ENCODE results near the gene LRRC41. TPM values are rescaled to one million over a fixed set of nuclear protein-coding genes. Genes with fewer than 3 reads are reported as not detected.
"Not testable (repeated sequence)": the region's sequence is repeated elsewhere in the genome, so short reads cannot be mapped to it uniquely, and the experiment has no call there.

Gene LRRC41
- total and polyA plus RNA-seq, 2 of the 13 experiments (the other 11 are each of a cell fraction or from before 2014, with no cell fraction given): 48.1 to 53.6 TPM

DNA sequence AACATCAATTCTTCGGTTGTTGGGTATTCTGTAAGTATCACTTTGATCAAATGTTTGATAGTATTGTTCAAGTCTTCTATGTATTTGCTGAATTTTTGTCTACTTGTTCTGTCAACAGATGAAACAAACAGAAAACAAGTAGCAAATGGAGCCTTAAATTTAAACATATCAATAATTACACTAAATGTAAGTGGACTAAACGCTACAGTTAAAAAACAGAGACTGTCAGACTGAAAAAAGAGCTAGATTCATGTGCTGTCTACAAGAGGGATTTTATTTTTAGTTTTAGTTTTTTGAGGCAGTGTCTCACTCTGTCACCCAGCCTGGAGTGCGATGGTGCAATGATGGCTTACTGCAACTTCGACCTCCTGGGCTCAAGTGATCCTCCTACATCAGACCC is 66.5 kb downstream of the LRRC41 start (continued):
- TF ChIP-seq, protein P1, sequence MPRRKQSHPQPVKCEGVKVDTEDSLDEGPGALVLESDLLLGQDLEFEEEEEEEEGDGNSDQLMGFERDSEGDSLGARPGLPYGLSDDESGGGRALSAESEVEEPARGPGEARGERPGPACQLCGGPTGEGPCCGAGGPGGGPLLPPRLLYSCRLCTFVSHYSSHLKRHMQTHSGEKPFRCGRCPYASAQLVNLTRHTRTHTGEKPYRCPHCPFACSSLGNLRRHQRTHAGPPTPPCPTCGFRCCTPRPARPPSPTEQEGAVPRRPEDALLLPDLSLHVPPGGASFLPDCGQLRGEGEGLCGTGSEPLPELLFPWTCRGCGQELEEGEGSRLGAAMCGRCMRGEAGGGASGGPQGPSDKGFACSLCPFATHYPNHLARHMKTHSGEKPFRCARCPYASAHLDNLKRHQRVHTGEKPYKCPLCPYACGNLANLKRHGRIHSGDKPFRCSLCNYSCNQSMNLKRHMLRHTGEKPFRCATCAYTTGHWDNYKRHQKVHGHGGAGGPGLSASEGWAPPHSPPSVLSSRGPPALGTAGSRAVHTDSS (CRISPR knock-in tag; conservative IDR thresholded peaks at IDR 0.05): no peak
- TF ChIP-seq, protein P2, sequence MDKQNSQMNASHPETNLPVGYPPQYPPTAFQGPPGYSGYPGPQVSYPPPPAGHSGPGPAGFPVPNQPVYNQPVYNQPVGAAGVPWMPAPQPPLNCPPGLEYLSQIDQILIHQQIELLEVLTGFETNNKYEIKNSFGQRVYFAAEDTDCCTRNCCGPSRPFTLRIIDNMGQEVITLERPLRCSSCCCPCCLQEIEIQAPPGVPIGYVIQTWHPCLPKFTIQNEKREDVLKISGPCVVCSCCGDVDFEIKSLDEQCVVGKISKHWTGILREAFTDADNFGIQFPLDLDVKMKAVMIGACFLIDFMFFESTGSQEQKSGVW (CRISPR knock-in tag; IDR thresholded peaks at IDR 0.05; ENCODE audit: borderline replicate concordance): no peak
- TF ChIP-seq BORCS8-MEF2B (CRISPR knock-in tag; IDR thresholded peaks at IDR 0.05) (no peak), ATF4 (CRISPR knock-in tag; IDR thresholded peaks at IDR 0.05) (no peak), HNRNPLL (IDR thresholded peaks at IDR 0.05; ENCODE audit: low read depth, low read length, poor library complexity, severe bottlenecking) (no peak), CHD4 (IDR thresholded peaks at IDR 0.05; ENCODE audit: borderline replicate concordance, low read length) (no peak), CC2D1A (CRISPR knock-in tag; IDR thresholded peaks at IDR 0.05) (no peak)

- H2AFZ ChIP-seq (ENCODE audit: low read length); H3K79me2 ChIP-seq (ENCODE audit: insufficient read depth, low read length); BruUV-seq (replicated peaks); CTCF ChIA-PET (ENCODE audit: low intra/inter-chr PET ratio, low total read pairs); ATAC-seq; H3K9ac ChIP-seq (ENCODE audit: insufficient read depth, low read depth, low read length); H3K36me3 ChIP-seq (replicated peaks in 1 of 2; ENCODE audit: control insufficient read depth in 1 of 2, insufficient read depth in 2 of 2, low read length in 2 of 2); FAIRE-seq; H3K4me1 ChIP-seq (ENCODE audit: insufficient read depth, low read length); H3K4me3 ChIP-seq (replicated peaks in 1 of 3; ENCODE audit: insufficient read depth in 1 of 3, low read depth in 2 of 3, low read length in 3 of 3); POLR2A ChIA-PET; H3K27ac ChIP-seq (ENCODE audit: extremely low read length, insufficient read depth, low read length); H3K9me3 ChIP-seq (ENCODE audit: low read length); in situ Hi-C loops (cut with HindIII; ENCODE audit: extremely low pct_ligation_motif_present, low pct_unique_long_range_greater_than_20kb); intact Hi-C loops (cut with micrococcal nuclease; ENCODE audit: unreplicated experiment); H4K20me1 ChIP-seq (ENCODE audit: insufficient read depth, low read length); DNase-seq (ENCODE audit: low spot score); H3K4me2 ChIP-seq (ENCODE audit: low read depth, low read length); H3K27me3 ChIP-seq (ENCODE audit: control insufficient read depth in 1 of 2, insufficient read depth in 2 of 2, low read length in 2 of 2): not testable (repeated sequence)
- WGBS (ENCODE audit: low lambda C conversion rate): 92% methylated on average over 3 of the region's 3 CpGs
These were observed 72.2 kb downstream of the LRRC41 start for GRCh38 chr1:46231231-46231630.

Other genes starting within 250 kb of the LRRC41 start
- 6.9 and 9.7 TPM in 2 replicates for gene PIK3R3, start 171.0 kb downstream of the LRRC41 start, total RNA-seq (2016; rRNA removed; fragmentation: Illumina TruSeq; extraction: Trizol)
- gene PIK3R3, start 171.0 kb downstream of the LRRC41 start, polyA plus RNA-seq (2011; rRNA removed): 0.31 and 0.37 TPM in 2 replicates
- 1.2 and 1.7 TPM in 2 replicates for gene TSPAN1, start 128.5 kb downstream of the LRRC41 start, total RNA-seq (2016; rRNA removed; fragmentation: Illumina TruSeq; extraction: Trizol)
- gene TSPAN1, start 128.5 kb downstream of the LRRC41 start, polyA plus RNA-seq (2011; rRNA removed): 2.9 and 4.5 TPM in 2 replicates
- gene P3R3URF, start 127.1 kb downstream of the LRRC41 start, total RNA-seq (2016; rRNA removed; fragmentation: Illumina TruSeq; extraction: Trizol): not detected in 2 replicates
- not detected in 2 replicates for gene P3R3URF, start 127.1 kb downstream of the LRRC41 start, polyA plus RNA-seq (2011; rRNA removed)
- gene POMGNT1, start 105.2 kb downstream of the LRRC41 start, total RNA-seq (2016; rRNA removed; fragmentation: Illumina TruSeq; extraction: Trizol): 25.5 and 33.9 TPM in 2 replicates
- 46.8 and 60.2 TPM in 2 replicates for gene POMGNT1, start 105.2 kb downstream of the LRRC41 start, polyA plus RNA-seq (2011; rRNA removed)
- 0.07 and 0.10 TPM in 2 replicates for gene LURAP1, start 100.3 kb downstream of the LRRC41 start, total RNA-seq (2016; rRNA removed; fragmentation: Illumina TruSeq; extraction: Trizol)
- gene LURAP1, start 100.3 kb downstream of the LRRC41 start, polyA plus RNA-seq (2011; rRNA removed): 0.05 and 0.09 TPM in 2 replicates
- gene RAD54L, start 55.9 kb downstream of the LRRC41 start, total RNA-seq (2016; rRNA removed; fragmentation: Illumina TruSeq; extraction: Trizol): 30.0 and 30.1 TPM in 2 replicates
- gene RAD54L, start 55.9 kb downstream of the LRRC41 start, polyA plus RNA-seq (2011; rRNA removed): 8.1 and 10.2 TPM in 2 replicates
- 556 and 776 TPM in 2 replicates for gene UQCRH, start 82 bp upstream of the LRRC41 start, total RNA-seq (2016; rRNA removed; fragmentation: Illumina TruSeq; extraction: Trizol)
- 389 and 548 TPM in 2 replicates for gene UQCRH, start 82 bp upstream of the LRRC41 start, polyA plus RNA-seq (2011; rRNA removed)
- gene NSUN4, start 37.2 kb upstream of the LRRC41 start, total RNA-seq (2016; rRNA removed; fragmentation: Illumina TruSeq; extraction: Trizol): 23.5 and 27.1 TPM in 2 replicates
- gene NSUN4, start 37.2 kb upstream of the LRRC41 start, polyA plus RNA-seq (2011; rRNA removed): 21.5 and 24.0 TPM in 2 replicates
- 1.5 and 11.0 TPM in 2 replicates for gene FAAH, start 90.7 kb upstream of the LRRC41 start, total RNA-seq (2016; rRNA removed; fragmentation: Illumina TruSeq; extraction: Trizol)
- 5.4 and 7.3 TPM in 2 replicates for gene FAAH, start 90.7 kb upstream of the LRRC41 start, polyA plus RNA-seq (2011; rRNA removed)
- not detected in 2 replicates for gene DMBX1, start 186.2 kb upstream of the LRRC41 start, total RNA-seq (2016; rRNA removed; fragmentation: Illumina TruSeq; extraction: Trizol)
- not detected in 2 replicates for gene DMBX1, start 186.2 kb upstream of the LRRC41 start, polyA plus RNA-seq (2011; rRNA removed)
- gene KNCN, start 248.0 kb upstream of the LRRC41 start, total RNA-seq (2016; rRNA removed; fragmentation: Illumina TruSeq; extraction: Trizol): not detected in 2 replicates
- not detected in 2 replicates for gene KNCN, start 248.0 kb upstream of the LRRC41 start, polyA plus RNA-seq (2011; rRNA removed)